Renal cortex interstitium (tissue), 15 donors: Measurements from ENCODE around the gene OR5D16. TPM values are rescaled to one million over a fixed set of nuclear protein-coding genes. Genes with fewer than 3 reads are reported as not detected.
"Not testable (repeated sequence)": the region's sequence is repeated elsewhere in the genome, so short reads cannot be mapped to it uniquely, and the experiment has no call there.

ENCODE experiments used
- DNase-seq, 11 donors: peaks; one replicate each; pipeline ENCODE4 v3.0.0-alpha.2; 2013; ENCODE audit warnings: low read depth in 9 of 11, low spot score in 4 of 11; ENCODE audit errors: extremely low read depth in 1 of 11
- long read RNA-seq, 16 experiments: transcript quantifications; one replicate each; lab custom pipeline, GENCODE V29; 2026
- polyA plus RNA-seq, 3 donors: library from polyadenylated mRNA; unstranded; fragments of 120-200 nt; gene quantifications; one replicate each; pipeline ENCODE4 v1.2.1, GENCODE V29; 2013; ENCODE audit not compliant: insufficient read length in 3 of 3

OR5D16 gene
- not detected for polyA plus RNA-seq
- long read RNA-seq, donor 1: 0 reads
- long read RNA-seq, donor 2: 0 reads
- long read RNA-seq, donor 3: 0 reads
- long read RNA-seq, donor 4: 0 reads
- long read RNA-seq, donor 5: 0 reads
- long read RNA-seq, donor 6: 0 reads
- long read RNA-seq, donor 7: 0 reads
- long read RNA-seq, donor 8: 0 reads
- long read RNA-seq, donor 9: 0 reads
- long read RNA-seq, donor 10: 0 reads
- long read RNA-seq, donor 11: 0 reads
- long read RNA-seq, donor 12: 0 reads
- long read RNA-seq, donor 13: 0 reads
- long read RNA-seq, donor 14: 0 reads
- long read RNA-seq, donor 15: 0 reads
- long read RNA-seq, donor 16: 0 reads

GRCh38 chr11:55838452-55838851 lies at the start of gene OR5D16:
Gene OR5D16, plus strand, starts transcription at chr11:55838752. Its CDS starts 0 bp downstream, at chr11:55838752.
- no peak for DNase-seq

- no peak for DNase-seq
Observed at GRCh38 chr11:55791606-55792005, 46.9 kb upstream of the OR5D16 start.

- no peak for DNase-seq
Observed at GRCh38 chr11:55793321-55793720, 45.2 kb upstream of the OR5D16 start.

GRCh38 chr11:55795256-55795655 lies 43.3 kb upstream of the OR5D16 start, which contains the start of gene OR5D14:
Gene OR5D14, plus strand, starts transcription at chr11:55795556. Its CDS starts 0 bp downstream, at chr11:55795556.
- DNase-seq: no peak

- DNase-seq: no peak
Observed at GRCh38 chr11:55806248-55806647, 32.3 kb upstream of the OR5D16 start.

GRCh38 chr11:55811067-55811466 lies 27.5 kb upstream of the OR5D16 start, which contains the start of gene OR5L1:
Gene OR5L1, plus strand, starts transcription at chr11:55811367. Its CDS starts 100 bp downstream, at chr11:55811467.
- DNase-seq: no peak

GRCh38 chr11:55819330-55819729 lies 19.2 kb upstream of the OR5D16 start, which contains the start of gene OR5D18:
Gene OR5D18, plus strand, starts transcription at chr11:55819630. Its CDS starts 0 bp downstream, at chr11:55819630.
- no peak for DNase-seq

- DNase-seq: no peak
Observed at GRCh38 chr11:55826919-55827318, 11.6 kb upstream of the OR5D16 start, which contains the start of gene OR5L2. Gene OR5L2, plus strand, starts transcription at chr11:55827219. Its CDS starts 0 bp downstream, at chr11:55827219.

GRCh38 chr11:55847453-55847852 lies 8.9 kb downstream of the OR5D16 start:
- DNase-seq: no peak

- DNase-seq: no peak
Observed at GRCh38 chr11:55849037-55849436, 10.5 kb downstream of the OR5D16 start.

GRCh38 chr11:55852141-55852540 lies 13.6 kb downstream of the OR5D16 start:
- no peak for DNase-seq

GRCh38 chr11:55854704-55855103 lies 16.2 kb downstream of the OR5D16 start:
- DNase-seq: no peak

GRCh38 chr11:55867354-55867753 lies 28.8 kb downstream of the OR5D16 start:
- DNase-seq: not testable (repeated sequence)

- DNase-seq: not testable (repeated sequence)
Observed at GRCh38 chr11:55872731-55873130, 34.2 kb downstream of the OR5D16 start.

GRCh38 chr11:55873146-55873545 lies 34.6 kb downstream of the OR5D16 start:
- not testable (repeated sequence) for DNase-seq

GRCh38 chr11:55882997-55883396 lies 44.4 kb downstream of the OR5D16 start, which contains the start of gene TRIM51:
Gene TRIM51, plus strand, starts transcription at chr11:55883297. Its CDS starts 2,132 bp downstream, at chr11:55885429.
- DNase-seq: not testable (repeated sequence)

- not testable (repeated sequence) for DNase-seq
Observed at GRCh38 chr11:55884995-55885394, 46.4 kb downstream of the OR5D16 start.

- DNase-seq: not testable (repeated sequence)
Observed at GRCh38 chr11:55885481-55885880, 46.9 kb downstream of the OR5D16 start.
